HepG2 (cell line): Measurements from ENCODE around the gene SLC35F6. TPM values are rescaled to one million over a fixed set of nuclear protein-coding genes. Genes with fewer than 3 reads are reported as not detected.
A peak's percentile ranks its signal among the peaks of the same experiment; 100 is the strongest.

Experiments used
- ARID4A ChIP-seq: sonication (generic); formaldehyde crosslinking; IDR thresholded peaks from 2 replicates; pipeline ENCODE4 v1.5.0; 2020; ENCODE audit warnings: mild to moderate bottlenecking, missing genetic modification reagents, borderline replicate concordance
- CENPT ChIP-seq: sonication (generic); formaldehyde crosslinking; IDR thresholded peaks from 2 replicates; pipeline ENCODE4 v1.8.0; 2022; ENCODE audit warnings: low read depth, mild to moderate bottlenecking, moderate library complexity, missing genetic modification reagents
- EEA1 ChIP-seq: sonication (generic); formaldehyde crosslinking; IDR thresholded peaks from 2 replicates; pipeline ENCODE4 v1.5.1; 2020; ENCODE audit warnings: mild to moderate bottlenecking, missing genetic modification reagents, borderline replicate concordance
- LCORL ChIP-seq, 2 experiments: fragments of 450-650 bp in 1 of 2; sonication (generic) in 1 of 2; formaldehyde crosslinking in 1 of 2; IDR thresholded peaks; 2 replicates each; pipeline versions ENCODE4 v1.5.0 to v1.6.1; 2017 to 2020; ENCODE audit warnings: antibody characterized with exemption in 1 of 2, missing genetic modification reagents in 1 of 2
- NFE2 ChIP-seq: sonication (generic); formaldehyde crosslinking; IDR thresholded peaks from 2 replicates; pipeline ENCODE4 v1.4.0; 2020; ENCODE audit warnings: missing genetic modification reagents
- SP140L ChIP-seq: sonication (generic); formaldehyde crosslinking; IDR thresholded peaks from 2 replicates; pipeline ENCODE4 v1.4.0; 2020; ENCODE audit warnings: missing genetic modification reagents, borderline replicate concordance
- TAF15 ChIP-seq: fragments of 200-400 bp; formaldehyde crosslinking; IDR thresholded peaks from one replicate; pipeline ENCODE4 v1.6.1; 2018; ENCODE audit warnings: mild to moderate bottlenecking, low read depth, low read length; ENCODE audit not compliant: poor library complexity, severe bottlenecking
- ZBTB46 ChIP-seq: sonication (generic); formaldehyde crosslinking; IDR thresholded peaks from 2 replicates; pipeline ENCODE4 v1.4.0; 2020; ENCODE audit warnings: mild to moderate bottlenecking, missing genetic modification reagents, borderline replicate concordance
- ZC3H13 ChIP-seq: sonication (generic); formaldehyde crosslinking; IDR thresholded peaks from 2 replicates; pipeline ENCODE4 v1.8.1; 2023; ENCODE audit warnings: mild to moderate bottlenecking, missing genetic modification reagents, moderate library complexity
- ZNF207 ChIP-seq: fragments of 450-650 bp; IDR thresholded peaks from 2 replicates; pipeline ENCODE4 v1.6.1; 2016; ENCODE audit warnings: antibody characterized with exemption, borderline replicate concordance
- ZNF224 ChIP-seq: sonication (generic); formaldehyde crosslinking; IDR thresholded peaks from 2 replicates; pipeline ENCODE4 v1.5.0; 2020; ENCODE audit warnings: mild to moderate bottlenecking, missing genetic modification reagents
- ZNF350 ChIP-seq: sonication (generic); formaldehyde crosslinking; IDR thresholded peaks from 2 replicates; pipeline ENCODE4 v1.4.0; 2020; ENCODE audit warnings: mild to moderate bottlenecking, low read depth, missing genetic modification reagents, borderline replicate concordance
- ZNF362 ChIP-seq: sonication (generic); formaldehyde crosslinking; IDR thresholded peaks from 2 replicates; pipeline ENCODE4 v1.4.0; 2020; ENCODE audit warnings: missing genetic modification reagents, mild to moderate bottlenecking, borderline replicate concordance
- ZNF451 ChIP-seq: sonication (generic); formaldehyde crosslinking; IDR thresholded peaks from 2 replicates; pipeline ENCODE4 v1.5.0; 2020; ENCODE audit warnings: mild to moderate bottlenecking, missing genetic modification reagents
- ZNF577 ChIP-seq: sonication (generic); formaldehyde crosslinking; IDR thresholded peaks from 2 replicates; pipeline ENCODE4 v1.4.0; 2020; ENCODE audit warnings: mild to moderate bottlenecking, low read depth, missing genetic modification reagents, borderline replicate concordance
- polyA plus RNA-seq, 8 experiments: library from polyadenylated mRNA; depleted of rRNA in 3 of 8; stranded (reverse) in 7 of 8; unstranded in 1 of 8; fragments of >200 nt; fragmentation: Illumina TruSeq in 4 of 8; extraction: Trizol in 4 of 8; gene quantifications; 2 replicates each; pipeline versions ENCODE4 v1.2.1 to v1.2.3, GENCODE V29; 2011 to 2016; ENCODE audit warnings: low read depth in 4 of 8, missing spikeins in 1 of 8, mixed read lengths in 1 of 8; ENCODE audit not compliant: insufficient read depth in 1 of 8
- total RNA-seq, 5 experiments: library from RNA; depleted of rRNA; stranded (reverse); fragments of >200 nt; fragmentation: Illumina TruSeq; extraction: Trizol; gene quantifications; 2 replicates each; pipeline ENCODE4 v1.2.3, GENCODE V29; 2016; ENCODE audit warnings: low read depth in 1 of 5
- TF ChIP-seq, protein P1 (sequence below): sonication (generic); formaldehyde crosslinking; IDR thresholded peaks from 2 replicates; pipeline ENCODE4 v1.4.0; 2020; ENCODE audit warnings: missing genetic modification reagents, mild to moderate bottlenecking, borderline replicate concordance

Gene SLC35F6
- total and polyA plus RNA-seq, 2 of the 13 experiments (the other 11 are each of a cell fraction or from before 2014, with no cell fraction given), result 15.2 to 21.2 TPM

GRCh38 chr2:26764078-26764887 lies at the start of gene SLC35F6 (continued):
- TF ChIP-seq EEA1 (CRISPR knock-in tag) (no peak), CENPT (CRISPR knock-in tag) (peak; percentile 18; the same call in 1 of the 2 replicates), ZNF451 (CRISPR knock-in tag) (peak; percentile 78; the same call in 1 of the 2 replicates), ZC3H13 (CRISPR knock-in tag) (no peak), ZBTB46 (peak; percentile 77; the same call in 1 of the 2 replicates), ZNF577 (CRISPR knock-in tag) (0 out of 2 replicates have a peak, but pooled peaks have one; percentile 81), ARID4A (CRISPR knock-in tag) (peak; percentile 99), ZNF362 (CRISPR knock-in tag) (no peak), SP140L (CRISPR knock-in tag) (peak; percentile 63; the same call in 1 of the 2 replicates), LCORL (IDR thresholded peaks at IDR 0.05) (0 out of 2 replicates have a peak, but pooled peaks have one; percentile 13), LCORL (CRISPR knock-in tag; IDR thresholded peaks at IDR 0.05) (peak; percentile 91), ZNF207 (no peak), NFE2 (CRISPR knock-in tag) (no peak), ZNF224 (peak; percentile 57; the same call in 1 of the 2 replicates), TAF15 (no peak), ZNF350 (CRISPR knock-in tag) (peak; percentile 64; the same call in 1 of the 2 replicates)
- TF ChIP-seq, protein P1, sequence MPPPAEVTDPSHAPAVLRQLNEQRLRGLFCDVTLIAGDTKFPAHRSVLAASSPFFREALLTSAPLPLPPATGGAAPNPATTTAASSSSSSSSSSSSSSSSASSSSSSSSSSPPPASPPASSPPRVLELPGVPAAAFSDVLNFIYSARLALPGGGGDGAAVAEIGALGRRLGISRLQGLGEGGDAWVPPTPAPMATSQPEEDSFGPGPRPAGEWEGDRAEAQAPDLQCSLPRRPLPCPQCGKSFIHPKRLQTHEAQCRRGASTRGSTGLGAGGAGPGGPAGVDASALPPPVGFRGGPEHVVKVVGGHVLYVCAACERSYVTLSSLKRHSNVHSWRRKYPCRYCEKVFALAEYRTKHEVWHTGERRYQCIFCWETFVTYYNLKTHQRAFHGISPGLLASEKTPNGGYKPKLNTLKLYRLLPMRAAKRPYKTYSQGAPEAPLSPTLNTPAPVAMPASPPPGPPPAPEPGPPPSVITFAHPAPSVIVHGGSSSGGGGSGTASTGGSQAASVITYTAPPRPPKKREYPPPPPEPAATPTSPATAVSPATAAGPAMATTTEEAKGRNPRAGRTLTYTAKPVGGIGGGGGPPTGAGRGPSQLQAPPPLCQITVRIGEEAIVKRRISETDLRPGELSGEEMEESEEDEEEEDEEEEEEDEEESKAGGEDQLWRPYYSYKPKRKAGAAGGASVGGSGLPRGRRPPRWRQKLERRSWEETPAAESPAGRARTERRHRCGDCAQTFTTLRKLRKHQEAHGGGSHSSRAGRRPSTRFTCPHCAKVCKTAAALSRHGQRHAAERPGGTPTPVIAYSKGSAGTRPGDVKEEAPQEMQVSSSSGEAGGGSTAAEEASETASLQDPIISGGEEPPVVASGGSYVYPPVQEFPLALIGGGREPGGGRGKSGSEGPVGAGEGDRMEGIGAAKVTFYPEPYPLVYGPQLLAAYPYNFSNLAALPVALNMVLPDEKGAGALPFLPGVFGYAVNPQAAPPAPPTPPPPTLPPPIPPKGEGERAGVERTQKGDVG (CRISPR knock-in tag), result 0 out of 2 replicates have a peak, but pooled peaks have one; percentile 62
